ENCODE data around the gene KCNK13.

DNA sequence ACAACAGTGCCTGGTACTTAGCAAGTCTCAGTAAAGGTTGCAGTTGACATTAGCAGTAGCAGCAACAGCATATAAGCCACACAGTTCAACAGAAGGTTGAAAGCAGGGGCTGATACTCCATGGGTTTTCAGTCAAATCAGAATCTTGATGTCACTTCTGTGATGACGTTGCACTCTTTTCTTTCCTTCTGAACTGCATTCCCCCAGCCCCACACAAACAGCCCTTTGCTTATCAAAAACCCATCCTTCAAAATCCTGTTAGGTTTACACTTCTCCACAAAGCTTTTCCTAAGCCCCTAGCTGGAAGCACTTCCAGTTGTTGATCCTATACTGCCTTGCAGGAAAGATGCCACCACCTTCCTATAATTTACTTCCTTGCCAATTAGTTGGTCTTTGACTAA lies 34.0 kb upstream of the KCNK13 start:
- TF ChIP-seq LEF1 (IDR thresholded peaks at IDR 0.05; ENCODE audit: borderline replicate concordance) (no peak), SP1 (IDR thresholded peaks at IDR 0.05) (no peak), NFRKB (IDR thresholded peaks at IDR 0.05) (no peak), FOXM1 (IDR thresholded peaks at IDR 0.05; ENCODE audit: borderline replicate concordance) (no peak), ZNF384 (IDR thresholded peaks at IDR 0.05) (no peak), HDGF (IDR thresholded peaks at IDR 0.05; ENCODE audit: borderline replicate concordance) (no peak), FOXK2 (IDR thresholded peaks at IDR 0.05) (no peak), BHLHE40 (IDR thresholded peaks at IDR 0.05; ENCODE audit: borderline replicate concordance) (no peak), SUZ12 (IDR thresholded peaks at IDR 0.05) (no peak), FOXA1 (IDR thresholded peaks at IDR 0.05) (no peak), TARDBP (IDR thresholded peaks at IDR 0.05) (no peak)
- TF ChIP-seq, protein P1, sequence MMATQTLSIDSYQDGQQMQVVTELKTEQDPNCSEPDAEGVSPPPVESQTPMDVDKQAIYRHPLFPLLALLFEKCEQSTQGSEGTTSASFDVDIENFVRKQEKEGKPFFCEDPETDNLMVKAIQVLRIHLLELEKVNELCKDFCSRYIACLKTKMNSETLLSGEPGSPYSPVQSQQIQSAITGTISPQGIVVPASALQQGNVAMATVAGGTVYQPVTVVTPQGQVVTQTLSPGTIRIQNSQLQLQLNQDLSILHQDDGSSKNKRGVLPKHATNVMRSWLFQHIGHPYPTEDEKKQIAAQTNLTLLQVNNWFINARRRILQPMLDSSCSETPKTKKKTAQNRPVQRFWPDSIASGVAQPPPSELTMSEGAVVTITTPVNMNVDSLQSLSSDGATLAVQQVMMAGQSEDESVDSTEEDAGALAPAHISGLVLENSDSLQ (IDR thresholded peaks at IDR 0.05), result no peak

Data from HEK293T (cell line).